ENCODE measurements around the gene MICALL2. TPM values are rescaled to one million over a fixed set of nuclear protein-coding genes. Genes with fewer than 3 reads are reported as not detected.

Gene MICALL2
- total RNA-seq, 4 donors from 2014 or later, result 9.1 to 18.3 (median 14.6) TPM

GRCh38 chr7:1411414-1411813 is 47.9 kb downstream of the MICALL2 start:
- Histone ChIP-seq H3K27me3 (peaks cover 0 to 100% (median 31%) of the 10 kb centered on the region in 4 donors), H3K9me3 (no peaks in the 10 kb centered on the region), H3K36me3 (no peaks in the 10 kb centered on the region), H3K4me1 (peaks cover 7 to 15% (median 13%) of the 10 kb centered on the region in 4 donors), H3K27ac (replicated peaks in 1 of 4) (no peak overlapping the region), H3K4me3 (no peak overlapping the region)
- WGBS, result 91% methylated on average over 28 of the region's 28 CpGs
- intact Hi-C loops (cut with DNase I), result loop anchor here (10.0 kb wide), 1 partner anchor 187 kb away; no protein-coding TSS in a partner anchor
- DNase-seq (ENCODE audit: extremely low spot score), result no peak
- TF ChIP-seq EP300 (IDR thresholded peaks at IDR 0.05), result no peak
- TF ChIP-seq POLR2A (IDR thresholded peaks at IDR 0.05; ENCODE audit: low read depth), result no peak
- TF ChIP-seq CTCF (IDR thresholded peaks at IDR 0.05), result no peak
- TF ChIP-seq POLR2AphosphoS5 (IDR thresholded peaks at IDR 0.05), result no peak

- H3K9me3 ChIP-seq, result no peaks in the 10 kb centered on the region
- peaks cover 7 to 15% (median 13%) of the 10 kb centered on the region in 4 donors for H3K4me1 ChIP-seq
- 54% methylated on average over 12 of the region's 12 CpGs for WGBS
- no peak for DNase-seq (ENCODE audit: extremely low spot score)
- no peaks in the 10 kb centered on the region for H3K36me3 ChIP-seq
- H3K4me3 ChIP-seq, result no peak overlapping the region
- no peak overlapping the region for H3K27ac ChIP-seq (replicated peaks in 1 of 4)
- peaks cover 0 to 100% (median 34%) of the 10 kb centered on the region in 4 donors for H3K27me3 ChIP-seq
- TF ChIP-seq EP300 (IDR thresholded peaks at IDR 0.05) (no peak), POLR2A (IDR thresholded peaks at IDR 0.05; ENCODE audit: low read depth) (no peak), CTCF (IDR thresholded peaks at IDR 0.05) (no peak), POLR2AphosphoS5 (IDR thresholded peaks at IDR 0.05) (no peak)
- intact Hi-C loops (cut with DNase I), result loop anchor here (10.0 kb wide), 1 partner anchor 186 kb away; no protein-coding TSS in a partner anchor
Observed at GRCh38 chr7:1410992-1411391, 48.3 kb downstream of the MICALL2 start.

GRCh38 chr7:1409555-1409954 is 49.7 kb downstream of the MICALL2 start:
- intact Hi-C loops (cut with DNase I), result no loop called here
- TF ChIP-seq EP300 (IDR thresholded peaks at IDR 0.05) (no peak), POLR2A (IDR thresholded peaks at IDR 0.05; ENCODE audit: low read depth) (no peak), CTCF (IDR thresholded peaks at IDR 0.05) (no peak), POLR2AphosphoS5 (IDR thresholded peaks at IDR 0.05) (no peak)
- no peak for DNase-seq (ENCODE audit: extremely low spot score)
- Histone ChIP-seq H3K36me3 (no peaks in the 10 kb centered on the region), H3K4me3 (no peak overlapping the region), H3K27me3 (peaks cover 0 to 100% (median 43%) of the 10 kb centered on the region in 4 donors), H3K27ac (replicated peaks in 1 of 4) (no peak overlapping the region), H3K9me3 (no peaks in the 10 kb centered on the region), H3K4me1 (peaks cover 7 to 15% (median 13%) of the 10 kb centered on the region in 4 donors)
- 60% methylated on average over 7 of the region's 7 CpGs for WGBS

GRCh38 chr7:1408466-1408865 is 50.8 kb downstream of the MICALL2 start:
- 74% methylated on average over 8 of the region's 8 CpGs for WGBS
- Histone ChIP-seq H3K27ac (replicated peaks in 1 of 4) (no peak overlapping the region), H3K27me3 (peaks cover 0 to 100% (median 50%) of the 10 kb centered on the region in 4 donors), H3K36me3 (no peaks in the 10 kb centered on the region), H3K4me3 (no peak overlapping the region), H3K4me1 (peaks cover 7 to 26% (median 22%) of the 10 kb centered on the region in 4 donors), H3K9me3 (no peaks in the 10 kb centered on the region)
- TF ChIP-seq POLR2AphosphoS5 (IDR thresholded peaks at IDR 0.05) (no peak), EP300 (IDR thresholded peaks at IDR 0.05) (no peak), POLR2A (IDR thresholded peaks at IDR 0.05; ENCODE audit: low read depth) (no peak), CTCF (IDR thresholded peaks at IDR 0.05) (no peak)
- intact Hi-C loops (cut with DNase I), result no loop called here
- DNase-seq (ENCODE audit: extremely low spot score), result no peak

- H3K4me1 ChIP-seq, result peaks cover 7 to 22% (median 19%) of the 10 kb centered on the region in 4 donors
- intact Hi-C loops (cut with DNase I), result no loop called here
- H3K4me3 ChIP-seq, result no peak overlapping the region
- TF ChIP-seq CTCF (IDR thresholded peaks at IDR 0.05) (no peak), POLR2A (IDR thresholded peaks at IDR 0.05; ENCODE audit: low read depth) (no peak), POLR2AphosphoS5 (IDR thresholded peaks at IDR 0.05) (no peak), EP300 (IDR thresholded peaks at IDR 0.05) (no peak)
- no peak overlapping the region for H3K27ac ChIP-seq (replicated peaks in 1 of 4)
- DNase-seq (ENCODE audit: extremely low spot score), result no peak
- no peaks in the 10 kb centered on the region for H3K36me3 ChIP-seq
- H3K27me3 ChIP-seq, result peaks cover 0 to 100% (median 51%) of the 10 kb centered on the region in 4 donors
- 30% methylated on average over 2 of the region's 24 CpGs for WGBS
- H3K9me3 ChIP-seq, result no peaks in the 10 kb centered on the region
Observed at GRCh38 chr7:1407892-1408291, 51.4 kb downstream of the MICALL2 start.
